Type B pancreatic cell (in vitro differentiated cells): Measurements from ENCODE around the gene TTLL11. TPM values are rescaled to one million over a fixed set of nuclear protein-coding genes. Genes with fewer than 3 reads are reported as not detected.

Source experiments
- DNase-seq: peaks from one replicate; pipeline ENCODE4 v3.0.0; 2021; ENCODE audit warnings: mixed read lengths; ENCODE audit not compliant: unreplicated experiment; ENCODE audit errors: extremely low spot score
- H3K27ac Mint-ChIP-seq: 2 replicates; pipeline ENCODE4 v1.8.0; 2021; ENCODE audit warnings: mild to moderate bottlenecking, mixed read lengths
- H3K27me3 Mint-ChIP-seq: 2 replicates; pipeline ENCODE4 v1.8.0; 2021; ENCODE audit warnings: mixed read lengths
- H3K36me3 Mint-ChIP-seq: 2 replicates; pipeline ENCODE4 v1.8.0; 2021; ENCODE audit warnings: mixed read lengths
- H3K4me1 Mint-ChIP-seq: one replicate; pipeline ENCODE4 v1.8.0; 2021; ENCODE audit warnings: mixed read lengths; ENCODE audit not compliant: unreplicated experiment
- H3K4me3 Mint-ChIP-seq: 2 replicates; pipeline ENCODE4 v1.8.0; 2021; ENCODE audit warnings: mild to moderate bottlenecking, mixed read lengths
- H3K9me3 Mint-ChIP-seq: 2 replicates; pipeline ENCODE4 v1.8.0; 2021; ENCODE audit warnings: mixed read lengths
- CTCF ChIP-seq: fragments of 200-600 bp; sonication (generic); conservative IDR thresholded peaks from 2 replicates; pipeline ENCODE4 v1.5.0; 2021; ENCODE audit warnings: antibody characterized with exemption, mild to moderate bottlenecking
- total RNA-seq: library from RNA; stranded (reverse); gene quantifications from 2 replicates; pipeline ENCODE4 v1.2.1, GENCODE V29; 2021; ENCODE audit warnings: low replicate concordance

The TTLL11 gene
- total RNA-seq, 1 donor from 2014 or later = 8.6 TPM

GRCh38 chr9:122100756-122101155 lies 7.6 kb upstream of the TTLL11 start:
- Mint-ChIP-seq H3K9me3 (peaks cover 7% of the 10 kb centered on the region), H3K4me3 (no peak overlapping the region), H3K27me3 (peaks cover 30% of the 10 kb centered on the region), H3K36me3 (peaks cover 4% of the 10 kb centered on the region), H3K4me1 (peaks cover 4% of the 10 kb centered on the region), H3K27ac (no peak overlapping the region)
- TF ChIP-seq CTCF = no peak
- no peak for DNase-seq

DNA sequence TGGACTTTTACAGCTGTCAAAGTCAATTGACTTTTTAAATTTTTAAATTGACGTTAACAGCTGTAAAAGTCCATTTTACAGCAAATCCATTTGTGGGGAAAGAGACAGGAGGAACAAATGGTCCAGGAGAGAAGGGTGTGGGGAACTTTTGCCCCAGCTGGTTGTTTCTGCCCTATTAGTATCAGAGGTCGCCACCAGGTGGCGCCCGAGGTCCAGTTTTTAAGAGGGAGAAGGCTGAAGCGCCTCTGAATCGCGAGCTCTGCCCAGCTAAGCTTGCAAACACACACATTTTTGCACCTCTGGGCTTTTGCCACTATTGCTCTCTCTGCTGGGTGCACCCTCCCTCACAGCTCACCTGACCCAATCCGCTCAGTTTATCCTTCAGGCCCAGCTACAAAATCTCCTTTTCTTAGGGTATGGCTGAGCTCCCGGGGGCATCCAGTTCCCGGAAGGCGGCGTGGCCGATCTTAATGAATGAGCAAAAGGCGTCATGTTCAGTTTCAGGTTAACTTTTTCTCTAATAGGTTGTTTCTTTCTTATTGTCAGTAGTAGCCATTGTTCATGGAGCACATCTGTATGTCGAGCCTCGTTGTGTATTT lies 6.3 kb upstream of the TTLL11 start:
- Mint-ChIP-seq H3K4me3 (peak overlapping the region; percentile 21), H3K4me1 (peaks cover 9% of the 10 kb centered on the region), H3K27ac (peak overlapping the region; percentile 19), H3K9me3 (peaks cover 7% of the 10 kb centered on the region), H3K27me3 (peaks cover 39% of the 10 kb centered on the region), H3K36me3 (peaks cover 4% of the 10 kb centered on the region)
- peak; percentile 95 for TF ChIP-seq CTCF
- peak; percentile 81 for DNase-seq

DNA sequence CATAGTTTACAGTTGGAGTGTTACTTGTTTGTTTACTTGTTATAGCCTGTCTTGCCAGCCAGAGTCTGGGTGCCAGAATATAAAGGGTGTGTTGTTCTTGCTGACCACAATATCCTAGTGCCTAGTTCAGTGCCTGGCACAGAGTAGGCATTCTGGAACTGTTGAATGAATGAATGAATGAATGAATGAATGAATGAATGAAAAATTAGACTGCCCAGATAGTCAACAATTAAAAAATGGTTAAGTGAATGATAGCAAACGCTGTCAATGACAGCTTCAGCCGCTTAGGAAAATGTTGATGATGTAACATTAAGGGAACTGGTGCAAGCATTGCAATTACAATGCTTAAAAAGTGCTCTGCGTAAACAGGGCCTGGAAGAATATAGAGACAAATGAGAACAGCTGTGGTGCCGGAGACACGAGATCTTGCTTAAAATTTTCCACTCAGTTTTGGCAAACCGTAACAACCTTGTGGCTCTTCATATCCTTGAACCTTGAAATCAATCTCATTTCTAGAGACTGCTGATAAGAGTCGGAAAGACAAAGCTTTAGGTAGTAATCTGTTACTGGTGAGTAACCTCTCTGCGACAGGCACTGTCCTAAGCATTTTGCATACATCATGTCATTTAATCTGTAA lies 4.7 kb upstream of the TTLL11 start:
- Mint-ChIP-seq H3K4me3 (no peak overlapping the region), H3K36me3 (no peaks in the 10 kb centered on the region), H3K27ac (no peak overlapping the region), H3K9me3 (no peaks in the 10 kb centered on the region), H3K4me1 (peaks cover 9% of the 10 kb centered on the region), H3K27me3 (peaks cover 42% of the 10 kb centered on the region)
- DNase-seq = no peak
- no peak for TF ChIP-seq CTCF

- DNase-seq = no peak
- Mint-ChIP-seq H3K36me3 (no peaks in the 10 kb centered on the region), H3K4me1 (peaks cover 14% of the 10 kb centered on the region), H3K27me3 (peaks cover 42% of the 10 kb centered on the region), H3K4me3 (peak overlapping the region; percentile 25), H3K27ac (no peak overlapping the region), H3K9me3 (no peaks in the 10 kb centered on the region)
- TF ChIP-seq CTCF = no peak
Observed at GRCh38 chr9:122096620-122097415, 3.7 kb upstream of the TTLL11 start.

DNA sequence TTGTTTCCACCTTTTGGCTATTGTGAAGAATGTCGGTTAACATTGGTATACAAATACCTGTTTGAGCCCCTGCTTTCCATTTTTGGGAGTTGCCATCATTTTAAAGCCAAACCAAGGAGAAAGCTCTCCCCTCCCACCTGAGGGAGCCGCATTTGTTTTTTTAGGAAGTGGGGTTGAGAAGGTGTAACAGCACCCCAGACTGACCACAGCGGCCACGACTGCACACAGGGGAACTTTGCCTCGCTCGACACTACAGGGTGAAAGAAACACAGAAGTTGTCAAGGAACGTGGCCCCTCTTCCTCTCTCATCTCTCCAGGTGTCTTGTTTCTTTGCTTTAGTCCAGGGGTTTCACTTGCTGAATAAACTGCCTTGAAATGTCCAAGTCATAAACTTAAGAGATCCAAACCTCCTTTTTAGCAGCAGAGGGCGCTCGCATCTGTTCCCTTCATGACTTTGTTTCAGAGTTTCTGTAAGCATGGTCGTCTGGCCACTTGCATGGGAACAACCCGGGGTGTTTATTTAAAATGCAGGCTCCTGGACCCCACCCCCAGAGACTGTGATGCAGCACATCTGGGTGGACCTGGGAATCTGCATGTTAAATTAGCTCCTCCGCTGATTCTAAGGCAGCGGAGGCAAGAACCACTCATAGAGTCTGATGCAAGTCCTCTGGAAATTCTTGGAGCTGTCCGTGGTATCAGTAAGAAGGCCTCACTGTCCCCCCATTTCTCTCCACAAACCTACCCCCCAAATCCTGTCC lies 2.1 kb upstream of the TTLL11 start:
- Mint-ChIP-seq H3K27ac (no peak overlapping the region), H3K4me3 (peak overlapping the region; percentile 67), H3K9me3 (no peaks in the 10 kb centered on the region), H3K36me3 (no peaks in the 10 kb centered on the region), H3K4me1 (peaks cover 24% of the 10 kb centered on the region), H3K27me3 (peaks cover 40% of the 10 kb centered on the region)
- no peak for DNase-seq
- peak; percentile 82 for TF ChIP-seq CTCF
